Measurements from ENCODE around the gene CAMK4.

CAMK4 gene

DNA sequence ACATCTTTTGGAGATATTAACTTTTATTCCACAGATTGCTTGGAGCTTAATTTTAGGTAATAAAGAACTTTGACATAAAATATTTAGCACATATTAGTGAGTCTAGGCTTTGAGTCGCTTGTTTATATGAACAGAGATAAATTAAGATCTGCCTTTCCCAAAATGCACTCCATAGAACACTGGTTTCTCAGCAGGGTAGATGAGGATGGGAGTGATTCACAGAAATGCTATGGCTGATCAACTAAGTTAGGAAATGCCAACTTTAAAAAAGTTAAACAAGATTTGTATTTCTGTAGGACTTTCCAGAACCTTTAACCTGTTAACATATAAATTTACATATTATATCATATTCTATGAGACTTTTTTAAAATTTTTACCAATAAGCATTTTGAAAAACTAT is 222.9 kb downstream of the CAMK4 start:
- DNase-seq = no peak

DNA sequence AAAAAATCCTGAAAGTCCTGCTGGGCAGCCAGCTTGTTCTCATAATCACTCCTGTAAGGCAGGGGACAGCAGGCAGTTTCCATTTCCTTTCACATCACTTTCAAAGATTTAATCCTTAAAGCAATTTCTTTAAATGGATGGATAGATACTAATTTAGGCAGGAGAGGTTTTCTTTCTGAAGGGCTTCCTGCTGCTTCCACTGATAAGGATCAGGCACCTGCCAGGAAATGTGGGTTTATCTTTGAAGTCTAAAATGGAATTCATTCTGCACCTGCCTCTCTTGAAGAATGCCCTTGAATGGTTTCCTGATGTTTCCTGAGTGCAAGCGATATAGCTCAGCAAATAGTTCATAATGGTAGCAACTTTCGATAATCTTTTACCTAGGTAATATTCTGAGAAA is 223.6 kb downstream of the CAMK4 start:
- peak; percentile 73 for DNase-seq

DNA sequence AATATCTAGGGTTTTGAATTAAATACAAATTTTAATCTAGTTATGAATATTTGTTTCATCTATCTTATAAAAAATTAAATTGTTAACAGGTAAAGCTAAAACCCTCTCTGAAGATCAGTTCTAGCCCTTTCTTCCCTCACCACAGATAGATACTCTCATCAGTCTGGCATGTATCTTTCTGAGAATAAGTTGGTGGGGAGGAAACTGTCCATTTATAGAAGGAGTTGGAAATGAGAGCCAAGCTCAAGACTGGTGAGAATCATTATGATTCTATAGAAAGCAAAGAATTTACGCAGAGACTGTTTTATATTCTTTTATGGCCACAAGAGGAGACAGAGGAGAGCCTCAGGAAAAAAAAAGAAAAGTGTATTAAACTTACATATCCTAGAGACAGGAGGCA is 229.1 kb downstream of the CAMK4 start:
- no peak for DNase-seq

GRCh38 chr5:111453747-111454146 is 229.6 kb downstream of the CAMK4 start:
- DNase-seq = no peak

- peak; percentile 92 for DNase-seq
Measured at GRCh38 chr5:111454198-111454622, 230.0 kb downstream of the CAMK4 start.

DNA sequence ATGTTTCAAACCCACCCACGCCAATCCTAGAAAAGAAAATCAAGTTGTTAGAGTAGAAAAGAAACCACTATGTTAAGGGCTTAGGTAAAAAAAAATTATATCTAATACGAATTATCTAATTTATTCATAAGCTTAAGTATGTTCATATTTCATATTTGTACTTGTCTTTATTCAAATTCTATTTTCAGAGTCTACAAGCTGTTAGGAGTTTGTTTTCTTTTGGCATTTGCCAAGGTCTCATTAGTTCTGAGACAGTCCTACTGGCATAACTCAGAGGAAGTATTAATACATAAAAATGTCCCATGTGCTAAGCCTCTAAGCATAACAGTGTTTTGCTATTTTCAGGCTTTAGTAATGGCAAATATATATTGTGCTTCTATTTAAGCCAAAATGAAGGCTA is 230.6 kb downstream of the CAMK4 start:
- no peak for DNase-seq

DNA sequence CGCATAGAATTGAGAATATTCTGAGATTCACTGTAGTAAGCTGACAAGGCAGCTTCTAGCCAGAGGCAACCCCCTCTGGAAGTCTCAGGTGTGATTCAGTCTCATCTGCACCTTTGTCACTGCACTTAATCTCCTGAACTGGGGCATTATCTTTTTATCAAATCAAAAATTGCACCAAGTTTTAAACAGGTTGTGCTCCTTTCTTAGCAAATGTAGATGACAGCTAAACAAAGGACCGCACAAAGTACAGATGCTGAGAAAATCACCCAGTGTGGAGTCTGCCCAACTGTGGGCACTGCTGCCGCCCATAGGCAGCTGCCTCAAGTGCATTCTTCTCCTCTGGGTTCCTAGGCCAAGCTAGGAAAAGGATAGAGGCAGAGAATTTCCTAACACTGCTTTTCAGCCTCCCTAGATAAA is 237.1 kb downstream of the CAMK4 start:
- peak; percentile 21 for DNase-seq

- no peak for DNase-seq
Measured at GRCh38 chr5:111461934-111462333, 237.8 kb downstream of the CAMK4 start.

GRCh38 chr5:111463311-111463710 is 239.1 kb downstream of the CAMK4 start:
- DNase-seq = no peak

- no peak for DNase-seq
Measured at GRCh38 chr5:111469293-111469896, 245.2 kb downstream of the CAMK4 start.

- DNase-seq = no peak
Measured at GRCh38 chr5:111469903-111470302, 245.7 kb downstream of the CAMK4 start.

DNA sequence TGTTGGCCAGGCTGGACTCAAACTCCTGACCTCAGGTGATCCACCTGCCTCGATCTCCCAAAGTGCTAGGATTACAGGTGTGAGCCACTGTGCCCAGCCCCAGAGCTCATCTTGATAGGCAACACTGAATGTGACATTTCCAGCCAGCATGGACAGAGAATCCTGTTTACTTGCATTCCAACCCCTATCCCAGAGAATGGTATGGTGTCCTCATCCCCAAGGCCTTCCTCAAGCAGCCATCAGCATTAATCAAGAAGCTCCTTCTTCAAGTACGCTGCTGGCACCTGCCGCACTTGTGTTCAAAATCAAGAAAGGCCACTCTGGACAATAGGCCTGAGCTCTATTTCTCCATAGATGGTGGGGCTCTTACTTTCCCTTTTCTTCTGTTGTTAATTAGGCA is 247.9 kb downstream of the CAMK4 start:
- no peak for DNase-seq

DNA sequence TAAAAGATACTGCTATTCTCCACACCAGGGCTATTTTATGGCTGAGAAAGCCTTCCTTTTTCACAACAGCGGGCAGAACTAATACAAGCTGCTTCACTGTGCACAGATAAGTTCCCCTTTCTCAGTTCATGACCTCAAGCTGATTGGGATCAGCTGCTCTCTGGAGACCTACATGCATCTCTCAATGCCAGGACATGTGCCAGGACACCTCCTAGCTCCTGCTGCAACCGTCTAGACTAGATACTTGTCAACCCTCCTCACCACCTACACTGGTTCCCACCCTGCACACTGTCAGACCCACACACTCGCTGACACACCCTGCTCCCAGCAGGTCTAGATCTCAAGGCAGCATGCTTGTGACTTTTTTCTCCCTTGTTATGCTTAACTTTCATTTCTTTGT is 248.4 kb downstream of the CAMK4 start:
- DNase-seq = no peak

GRCh38 chr5:111478266-111478665 is 254.1 kb downstream of the CAMK4 start:
- peak; percentile 3 for DNase-seq

DNA sequence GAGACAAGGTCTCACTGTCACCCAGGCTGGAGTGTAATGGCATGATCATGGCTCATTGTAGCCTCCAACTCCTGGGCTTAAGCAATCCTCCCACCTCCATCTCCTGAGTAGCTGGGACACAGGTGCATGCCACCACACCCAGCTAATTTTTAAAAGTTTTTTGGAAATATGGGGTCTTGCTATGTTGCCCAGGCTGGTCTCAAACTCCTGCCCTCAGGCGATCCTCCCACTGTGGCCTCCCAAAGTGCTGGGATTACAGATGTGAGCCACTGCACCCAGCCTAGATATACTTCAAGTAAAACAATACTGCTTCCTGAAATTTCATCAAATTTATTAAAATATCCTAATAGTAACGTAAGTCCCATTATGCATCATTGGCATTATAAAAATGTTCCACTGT is 254.7 kb downstream of the CAMK4 start:
- no peak for DNase-seq

DNA sequence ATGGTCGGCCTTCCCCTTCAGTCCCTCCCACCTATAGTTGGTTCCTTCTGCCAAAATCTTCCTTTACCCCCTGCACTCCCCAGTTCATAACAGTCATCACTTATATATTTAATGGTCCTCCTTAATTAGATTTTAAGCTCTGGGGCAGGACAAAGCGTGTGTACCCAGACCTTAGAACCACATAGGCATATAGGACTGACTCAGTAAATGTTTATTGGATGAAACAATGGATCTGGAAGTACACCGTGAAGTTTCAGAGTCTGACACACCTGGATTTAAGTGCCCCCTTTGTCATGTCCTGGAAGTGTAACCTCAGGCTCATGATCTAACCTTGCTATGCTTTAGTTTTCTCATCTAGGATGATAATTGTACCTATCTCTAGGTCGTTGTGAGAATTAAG is 256.2 kb downstream of the CAMK4 start:
- DNase-seq = no peak

DNA sequence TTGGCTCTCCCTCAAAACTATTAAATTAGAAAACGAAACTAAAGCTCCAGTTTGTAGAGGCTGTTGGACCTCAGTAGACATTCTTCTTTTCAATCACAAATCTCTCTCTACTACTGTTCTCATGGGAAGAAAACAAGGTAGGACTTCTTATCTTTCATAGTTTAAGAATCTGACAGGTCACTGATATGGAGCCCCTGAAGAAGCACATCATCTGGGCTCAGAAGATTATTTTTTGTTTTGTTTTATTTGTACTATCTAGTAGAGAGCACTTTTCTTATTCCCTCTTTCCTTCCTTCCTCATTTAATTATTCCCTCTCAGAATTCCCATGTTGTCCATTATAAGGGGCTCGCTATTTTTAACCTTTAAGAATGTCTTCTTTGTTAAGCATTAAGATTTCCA is 261.9 kb downstream of the CAMK4 start:
- DNase-seq = no peak

DNA sequence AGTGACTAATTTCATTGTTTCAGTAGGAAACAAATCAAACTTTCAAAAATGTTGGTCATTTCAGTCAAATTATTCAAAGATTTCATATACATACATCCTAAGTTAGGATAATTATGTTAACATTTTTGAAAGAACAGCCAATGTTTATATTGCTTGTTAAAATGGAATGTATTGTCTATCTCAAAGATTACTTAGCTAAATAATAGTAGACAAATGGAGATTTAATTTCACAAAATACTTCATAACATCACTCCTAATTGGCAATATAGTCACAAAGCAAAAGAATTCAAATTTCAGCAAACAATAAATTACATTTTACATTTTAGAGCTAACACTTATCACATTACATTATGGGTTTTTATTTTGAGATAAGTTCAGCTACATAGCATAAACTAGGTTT is 262.7 kb downstream of the CAMK4 start:
- no peak for DNase-seq

GRCh38 chr5:111488353-111488752 is 264.2 kb downstream of the CAMK4 start:
- DNase-seq = no peak

- DNase-seq = no peak
Measured at GRCh38 chr5:111493031-111493430, 268.8 kb downstream of the CAMK4 start.

GRCh38 chr5:111494355-111494999 is 270.3 kb downstream of the CAMK4 start:
- no peak for DNase-seq

- DNase-seq = no peak
Measured at GRCh38 chr5:111495159-111495558, 271.0 kb downstream of the CAMK4 start.

- no peak for DNase-seq
Measured at GRCh38 chr5:111498346-111498745, 274.2 kb downstream of the CAMK4 start.

DNA sequence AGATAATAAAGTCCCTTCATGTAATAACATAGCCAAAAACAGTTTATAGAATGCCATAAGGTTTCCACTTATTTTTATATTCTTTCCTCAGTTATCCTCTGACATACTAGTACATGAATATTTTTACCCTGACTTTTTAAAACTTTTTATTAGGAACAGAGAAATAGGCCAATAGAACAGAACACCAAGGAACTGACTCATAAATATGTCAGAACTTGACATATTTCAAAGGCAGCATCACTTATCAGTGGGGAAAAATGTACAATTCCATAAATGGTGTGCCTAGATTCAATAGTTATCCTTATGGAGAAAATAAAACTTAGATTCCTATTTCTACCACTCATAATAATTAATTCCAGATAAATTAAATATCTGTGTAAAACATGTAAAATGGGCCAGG is 278.8 kb downstream of the CAMK4 start:
- no peak for DNase-seq

- no peak for DNase-seq
Measured at GRCh38 chr5:111505096-111505495, 280.9 kb downstream of the CAMK4 start.

Measured in NCI-H2227 treated with DMSO at 0.1 percent for 48 hours (cell line).